Measurements from ENCODE around the gene CDADC1. TPM values are rescaled to one million over a fixed set of nuclear protein-coding genes. Genes with fewer than 3 reads are reported as not detected.

CDADC1 gene
- total RNA-seq, 1 experiment from 2014 or later, result 4.0 TPM

DNA sequence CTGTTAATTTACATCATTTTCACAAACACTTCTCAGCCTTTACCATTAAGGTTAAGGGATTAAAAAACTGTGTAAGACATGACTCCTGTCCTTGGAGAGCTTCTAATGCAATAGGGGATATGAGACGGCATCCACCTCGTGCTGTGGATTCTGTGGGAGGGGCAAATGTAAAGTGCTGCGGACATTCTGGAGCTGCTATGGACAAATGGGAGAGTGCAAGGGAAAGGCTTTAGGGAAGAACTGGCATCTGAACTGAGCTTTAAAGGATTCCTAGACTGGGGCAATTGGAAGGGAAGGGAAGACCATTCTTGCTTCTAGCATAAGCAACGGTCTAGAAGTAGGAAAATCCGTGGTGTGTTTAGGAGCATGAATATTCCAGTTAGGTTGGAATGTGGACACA is 31.4 kb downstream of the CDADC1 start (continued):
- no peak for TF ChIP-seq JAZF1 (CRISPR knock-in tag; IDR thresholded peaks at IDR 0.05)

DNA sequence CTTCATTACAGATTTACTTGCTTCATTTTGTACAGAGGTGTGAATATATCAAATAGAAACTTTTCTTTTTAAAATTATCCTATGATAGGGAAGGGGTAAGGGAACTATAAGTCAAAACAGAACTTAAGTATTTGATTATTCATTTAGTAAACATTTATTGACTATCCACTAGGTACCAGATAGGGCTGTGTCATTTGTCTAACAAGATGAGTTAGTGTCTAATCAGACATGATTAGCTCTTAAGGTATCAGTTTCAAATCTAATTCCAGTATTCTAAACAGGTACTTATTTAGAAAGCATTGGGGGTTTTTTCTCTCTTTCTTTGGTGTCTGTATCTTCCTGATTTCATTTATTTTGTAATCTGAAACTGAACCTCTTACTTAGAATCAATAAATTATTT is 32.2 kb downstream of the CDADC1 start:
- H3K27me3 Mint-ChIP-seq (ENCODE audit: low read depth), result no peaks in the 10 kb centered on the region
- CTCF ChIA-PET, result interaction anchor here (1.2 to 2.5 kb wide), 10 partner anchors 8 to 324 kb away, joined by 3 to 22 read pairs (median 4); no protein-coding TSS in a partner anchor
- no peaks in the 10 kb centered on the region for H3K36me3 Mint-ChIP-seq
- no peak overlapping the region for H3K27ac Mint-ChIP-seq
- POLR2A ChIA-PET, result no interaction called here
- H3K4me3 Mint-ChIP-seq, result no peak overlapping the region
- DNase-seq (ENCODE audit: low spot score) (no peak), ATAC-seq (no peak)
- no peaks in the 10 kb centered on the region for H3K9me3 Mint-ChIP-seq
- peaks cover 15% of the 10 kb centered on the region for H3K4me1 Mint-ChIP-seq
- TF ChIP-seq NR2C2 (CRISPR knock-in tag; IDR thresholded peaks at IDR 0.05) (no peak), KAT7 (CRISPR knock-in tag; IDR thresholded peaks at IDR 0.05; ENCODE audit: borderline replicate concordance) (no peak), GABPB1 (CRISPR knock-in tag; IDR thresholded peaks at IDR 0.05) (no peak), SMAD4 (CRISPR knock-in tag; IDR thresholded peaks at IDR 0.05) (no peak), FOXJ3 (CRISPR knock-in tag; IDR thresholded peaks at IDR 0.05; ENCODE audit: borderline replicate concordance) (no peak)
- TF ChIP-seq, protein P1, sequence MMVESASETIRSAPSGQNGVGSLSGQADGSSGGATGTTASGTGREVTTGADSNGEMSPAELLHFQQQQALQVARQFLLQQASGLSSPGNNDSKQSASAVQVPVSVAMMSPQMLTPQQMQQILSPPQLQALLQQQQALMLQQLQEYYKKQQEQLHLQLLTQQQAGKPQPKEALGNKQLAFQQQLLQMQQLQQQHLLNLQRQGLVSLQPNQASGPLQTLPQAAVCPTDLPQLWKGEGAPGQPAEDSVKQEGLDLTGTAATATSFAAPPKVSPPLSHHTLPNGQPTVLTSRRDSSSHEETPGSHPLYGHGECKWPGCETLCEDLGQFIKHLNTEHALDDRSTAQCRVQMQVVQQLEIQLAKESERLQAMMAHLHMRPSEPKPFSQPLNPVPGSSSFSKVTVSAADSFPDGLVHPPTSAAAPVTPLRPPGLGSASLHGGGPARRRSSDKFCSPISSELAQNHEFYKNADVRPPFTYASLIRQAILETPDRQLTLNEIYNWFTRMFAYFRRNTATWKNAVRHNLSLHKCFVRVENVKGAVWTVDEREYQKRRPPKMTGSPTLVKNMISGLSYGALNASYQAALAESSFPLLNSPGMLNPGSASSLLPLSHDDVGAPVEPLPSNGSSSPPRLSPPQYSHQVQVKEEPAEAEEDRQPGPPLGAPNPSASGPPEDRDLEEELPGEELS (CRISPR knock-in tag; IDR thresholded peaks at IDR 0.05), result no peak
- TF ChIP-seq, protein P2, sequence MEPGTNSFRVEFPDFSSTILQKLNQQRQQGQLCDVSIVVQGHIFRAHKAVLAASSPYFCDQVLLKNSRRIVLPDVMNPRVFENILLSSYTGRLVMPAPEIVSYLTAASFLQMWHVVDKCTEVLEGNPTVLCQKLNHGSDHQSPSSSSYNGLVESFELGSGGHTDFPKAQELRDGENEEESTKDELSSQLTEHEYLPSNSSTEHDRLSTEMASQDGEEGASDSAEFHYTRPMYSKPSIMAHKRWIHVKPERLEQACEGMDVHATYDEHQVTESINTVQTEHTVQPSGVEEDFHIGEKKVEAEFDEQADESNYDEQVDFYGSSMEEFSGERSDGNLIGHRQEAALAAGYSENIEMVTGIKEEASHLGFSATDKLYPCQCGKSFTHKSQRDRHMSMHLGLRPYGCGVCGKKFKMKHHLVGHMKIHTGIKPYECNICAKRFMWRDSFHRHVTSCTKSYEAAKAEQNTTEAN (CRISPR knock-in tag; IDR thresholded peaks at IDR 0.05), result no peak
- TF ChIP-seq, protein P3, sequence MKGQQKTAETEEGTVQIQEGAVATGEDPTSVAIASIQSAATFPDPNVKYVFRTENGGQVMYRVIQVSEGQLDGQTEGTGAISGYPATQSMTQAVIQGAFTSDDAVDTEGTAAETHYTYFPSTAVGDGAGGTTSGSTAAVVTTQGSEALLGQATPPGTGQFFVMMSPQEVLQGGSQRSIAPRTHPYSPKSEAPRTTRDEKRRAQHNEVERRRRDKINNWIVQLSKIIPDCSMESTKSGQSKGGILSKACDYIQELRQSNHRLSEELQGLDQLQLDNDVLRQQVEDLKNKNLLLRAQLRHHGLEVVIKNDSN (CRISPR knock-in tag; IDR thresholded peaks at IDR 0.05), result no peak

DNA sequence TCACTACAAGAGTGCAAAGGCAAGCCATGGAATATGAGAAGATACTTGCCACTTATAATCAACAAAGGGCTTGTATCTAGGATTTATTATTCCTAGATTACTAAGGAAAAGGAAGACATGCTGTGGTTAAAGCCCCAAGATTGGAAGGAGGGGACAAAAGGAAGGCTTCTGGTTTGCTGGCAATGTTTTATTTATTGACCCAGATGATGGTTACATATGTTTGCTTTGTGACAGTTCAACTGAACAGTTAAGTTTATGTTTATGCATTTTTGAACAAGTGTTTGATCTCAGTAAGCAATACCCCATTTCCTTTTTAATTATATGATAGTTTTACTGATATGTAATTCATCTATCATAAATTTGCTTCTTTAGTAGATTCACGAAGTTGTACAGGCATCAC is 40.3 kb downstream of the CDADC1 start:
- H3K9me3 Mint-ChIP-seq, result no peaks in the 10 kb centered on the region
- no peaks in the 10 kb centered on the region for H3K36me3 Mint-ChIP-seq
- CTCF ChIA-PET, result no interaction called here
- H3K4me3 Mint-ChIP-seq, result no peak overlapping the region
- no peaks in the 10 kb centered on the region for H3K4me1 Mint-ChIP-seq
- H3K27me3 Mint-ChIP-seq (ENCODE audit: low read depth), result no peaks in the 10 kb centered on the region
- DNase-seq (ENCODE audit: low spot score) (no peak), ATAC-seq (no peak)
- TF ChIP-seq, protein P4, sequence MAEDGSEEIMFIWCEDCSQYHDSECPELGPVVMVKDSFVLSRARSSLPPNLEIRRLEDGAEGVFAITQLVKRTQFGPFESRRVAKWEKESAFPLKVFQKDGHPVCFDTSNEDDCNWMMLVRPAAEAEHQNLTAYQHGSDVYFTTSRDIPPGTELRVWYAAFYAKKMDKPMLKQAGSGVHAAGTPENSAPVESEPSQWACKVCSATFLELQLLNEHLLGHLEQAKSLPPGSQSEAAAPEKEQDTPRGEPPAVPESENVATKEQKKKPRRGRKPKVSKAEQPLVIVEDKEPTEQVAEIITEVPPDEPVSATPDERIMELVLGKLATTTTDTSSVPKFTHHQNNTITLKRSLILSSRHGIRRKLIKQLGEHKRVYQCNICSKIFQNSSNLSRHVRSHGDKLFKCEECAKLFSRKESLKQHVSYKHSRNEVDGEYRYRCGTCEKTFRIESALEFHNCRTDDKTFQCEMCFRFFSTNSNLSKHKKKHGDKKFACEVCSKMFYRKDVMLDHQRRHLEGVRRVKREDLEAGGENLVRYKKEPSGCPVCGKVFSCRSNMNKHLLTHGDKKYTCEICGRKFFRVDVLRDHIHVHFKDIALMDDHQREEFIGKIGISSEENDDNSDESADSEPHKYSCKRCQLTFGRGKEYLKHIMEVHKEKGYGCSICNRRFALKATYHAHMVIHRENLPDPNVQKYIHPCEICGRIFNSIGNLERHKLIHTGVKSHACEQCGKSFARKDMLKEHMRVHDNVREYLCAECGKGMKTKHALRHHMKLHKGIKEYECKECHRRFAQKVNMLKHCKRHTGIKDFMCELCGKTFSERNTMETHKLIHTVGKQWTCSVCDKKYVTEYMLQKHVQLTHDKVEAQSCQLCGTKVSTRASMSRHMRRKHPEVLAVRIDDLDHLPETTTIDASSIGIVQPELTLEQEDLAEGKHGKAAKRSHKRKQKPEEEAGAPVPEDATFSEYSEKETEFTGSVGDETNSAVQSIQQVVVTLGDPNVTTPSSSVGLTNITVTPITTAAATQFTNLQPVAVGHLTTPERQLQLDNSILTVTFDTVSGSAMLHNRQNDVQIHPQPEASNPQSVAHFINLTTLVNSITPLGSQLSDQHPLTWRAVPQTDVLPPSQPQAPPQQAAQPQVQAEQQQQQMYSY (CRISPR knock-in tag; IDR thresholded peaks at IDR 0.05), result no peak
- no peak for TF ChIP-seq HMGA2 (CRISPR knock-in tag; IDR thresholded peaks at IDR 0.05)
- TF ChIP-seq ELF4 (CRISPR knock-in tag; IDR thresholded peaks at IDR 0.05; ENCODE audit: low read depth), result no peak
- TF ChIP-seq ZNF219 (CRISPR knock-in tag; IDR thresholded peaks at IDR 0.05; ENCODE audit: borderline replicate concordance), result no peak
- TF ChIP-seq ESRRA (CRISPR knock-in tag; IDR thresholded peaks at IDR 0.05; ENCODE audit: borderline replicate concordance), result no peak
- TF ChIP-seq ZNF416 (CRISPR knock-in tag; IDR thresholded peaks at IDR 0.05), result no peak
- H3K27ac Mint-ChIP-seq, result no peak overlapping the region
- POLR2A ChIA-PET, result no interaction called here

Data from WTC11 (cell line).